HG03064 (cell line): Measurements from ENCODE around the gene DGKI.

Experiments
- ATAC-seq: cut with Tn5 transposase; IDR thresholded peaks from one replicate; pipeline ENCODE4 v1.9.1; 2021; ENCODE audit warnings: low read depth; ENCODE audit not compliant: unreplicated experiment

The DGKI gene

GRCh38 chr7:137445268-137445667, 401.5 kb downstream of the DGKI start:
- no peak for ATAC-seq

- ATAC-seq: no peak
Observed at GRCh38 chr7:137443616-137444015, 403.2 kb downstream of the DGKI start.

- ATAC-seq: no peak
Observed at GRCh38 chr7:137441451-137441850, 405.3 kb downstream of the DGKI start.

- ATAC-seq: no peak
Observed at GRCh38 chr7:137439829-137440825, 406.6 kb downstream of the DGKI start.

- no peak for ATAC-seq
Observed at GRCh38 chr7:137434946-137435345, 411.8 kb downstream of the DGKI start.

- ATAC-seq: no peak
Observed at GRCh38 chr7:137434530-137434929, 412.2 kb downstream of the DGKI start.

- no peak for ATAC-seq
Observed at GRCh38 chr7:137423321-137423720, 423.5 kb downstream of the DGKI start.

- ATAC-seq: no peak
Observed at GRCh38 chr7:137421366-137421765, 425.4 kb downstream of the DGKI start.

GRCh38 chr7:137418841-137419240, 427.9 kb downstream of the DGKI start:
- ATAC-seq: no peak

- ATAC-seq: no peak
Observed at GRCh38 chr7:137417464-137417863, 429.3 kb downstream of the DGKI start.

GRCh38 chr7:137413901-137414300, 432.9 kb downstream of the DGKI start:
- ATAC-seq: no peak

- ATAC-seq: no peak
Observed at GRCh38 chr7:137411446-137411845, 435.3 kb downstream of the DGKI start.

GRCh38 chr7:137408126-137408525, 438.6 kb downstream of the DGKI start:
- no peak for ATAC-seq

GRCh38 chr7:137407078-137407477, 439.7 kb downstream of the DGKI start:
- no peak for ATAC-seq

- no peak for ATAC-seq
Observed at GRCh38 chr7:137404660-137405317, 442.0 kb downstream of the DGKI start.

GRCh38 chr7:137403353-137403695, 443.4 kb downstream of the DGKI start:
- no peak for ATAC-seq

- ATAC-seq: no peak
Observed at GRCh38 chr7:137402536-137403352, 444.0 kb downstream of the DGKI start.

GRCh38 chr7:137399827-137400823, 446.6 kb downstream of the DGKI start:
- ATAC-seq: no peak

- no peak for ATAC-seq
Observed at GRCh38 chr7:137396051-137396450, 450.7 kb downstream of the DGKI start.

GRCh38 chr7:137395420-137395819, 451.4 kb downstream of the DGKI start:
- no peak for ATAC-seq
